SH-SY5Y (cell line): ENCODE data around the gene SLC9A5.

Experiments used
- GATA2 ChIP-seq: IDR thresholded peaks from 2 replicates; pipeline ENCODE4 v1.6.1; 2011; ENCODE audit warnings: mild to moderate bottlenecking, low read depth, low read length
- GATA3 ChIP-seq: IDR thresholded peaks from 2 replicates; pipeline ENCODE4 v1.6.1; 2011; ENCODE audit warnings: low read depth, mild to moderate bottlenecking, low read length, moderate library complexity

GRCh38 chr16:67244387-67245185 is 4.2 kb upstream of the SLC9A5 start:
- no peak for TF ChIP-seq GATA3
- TF ChIP-seq GATA2: no peak
